Vein endothelial cell (primary cell): ENCODE data around the gene LDHA. TPM values are rescaled to one million over a fixed set of nuclear protein-coding genes. Genes with fewer than 3 reads are reported as not detected.

Source experiments
- small RNA-seq: library from RNA; depleted of rRNA; stranded (forward); fragments of <200 nt; gene quantifications from one replicate; pipeline ENCODE3, GENCODE V24; 2012
- total RNA-seq: library from RNA; depleted of rRNA; stranded (reverse); fragments of >200 nt; gene quantifications from 2 replicates; pipeline ENCODE4 v1.2.3, GENCODE V29; 2012

The LDHA gene
- total RNA-seq: 504 and 559 TPM in 2 replicates

DNA sequence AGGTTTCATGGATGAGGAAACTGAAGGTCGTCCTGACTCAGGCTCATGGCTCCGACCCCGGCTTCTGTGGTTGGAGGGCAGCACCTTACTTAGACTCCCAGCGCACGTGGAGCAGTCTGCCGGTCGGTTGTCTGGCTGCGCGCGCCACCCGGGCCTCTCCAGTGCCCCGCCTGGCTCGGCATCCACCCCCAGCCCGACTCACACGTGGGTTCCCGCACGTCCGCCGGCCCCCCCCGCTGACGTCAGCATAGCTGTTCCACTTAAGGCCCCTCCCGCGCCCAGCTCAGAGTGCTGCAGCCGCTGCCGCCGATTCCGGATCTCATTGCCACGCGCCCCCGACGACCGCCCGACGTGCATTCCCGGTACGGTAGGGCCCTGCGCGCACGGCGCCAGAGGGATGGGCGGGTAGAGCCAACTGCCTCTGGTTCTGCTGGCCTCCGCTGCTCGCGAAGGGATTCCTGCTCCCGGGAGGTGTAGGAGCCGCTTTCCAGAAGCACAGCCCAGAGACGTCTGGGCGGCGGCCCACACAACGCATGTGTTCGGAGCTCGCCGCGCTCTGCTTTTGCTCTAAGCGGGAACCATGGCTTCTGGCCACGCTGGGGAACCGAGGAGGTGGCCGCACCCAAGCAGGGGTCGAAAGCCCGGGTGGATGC lies at the start of gene LDHA:
Gene LDHA (plus strand): TSS at position 289 of the 653 bp plus-strand sequence. CDS start 2,280 bp downstream, outside the sequence.

DNA sequence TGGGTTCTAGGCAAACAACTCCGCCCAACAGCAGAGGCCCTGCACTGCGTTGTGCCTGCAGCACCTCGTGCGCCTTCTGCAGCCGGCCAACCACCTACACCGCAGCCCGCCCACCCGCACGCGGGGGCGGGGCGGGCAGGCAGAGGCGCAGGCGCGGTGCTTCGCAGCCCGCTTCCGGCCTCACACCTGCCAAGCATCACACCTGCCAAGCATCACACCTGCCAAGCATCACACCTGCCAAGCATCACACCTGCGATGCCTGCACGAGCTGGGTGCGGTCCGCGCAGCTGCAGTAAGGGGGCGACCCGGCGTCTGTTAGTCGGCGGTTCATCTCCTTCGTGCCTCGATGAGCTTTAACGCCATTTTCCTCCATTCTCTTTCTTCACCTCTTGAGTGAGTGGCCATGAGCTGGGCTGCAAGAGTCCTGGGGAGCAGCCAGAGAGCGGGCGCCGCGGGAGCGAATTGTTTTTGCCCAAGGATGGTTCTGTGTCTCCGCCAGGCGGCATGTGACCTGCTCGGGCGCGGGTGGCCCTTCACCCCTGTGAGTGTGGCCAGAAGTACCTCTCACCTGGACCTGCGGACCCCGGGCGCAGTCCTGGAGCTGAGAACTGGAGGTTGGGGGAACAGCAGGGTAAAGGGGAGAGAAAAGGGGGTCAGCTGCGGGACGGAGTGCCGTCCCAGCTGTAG lies 61.5 kb downstream of the LDHA start, which contains the start of gene LDHAL6A:
Gene LDHAL6A (plus strand): TSS at position 171 of the 687 bp plus-strand sequence. CDS start 825 bp downstream, outside the sequence.

Small RNA genes within 50 kb of the gene (small RNA-seq; reads per million reads assigned to genes)
- gene MIR3159: 0.74 reads per million, percentile 47 among the genes with 10 or more reads in this experiment

Other genes starting within 250 kb of the LDHA start
- gene MRGPRX4, start 221.7 kb upstream of the LDHA start, total RNA-seq: not detected in 2 replicates
- not detected in 2 replicates for gene SAA4, start 157.8 kb upstream of the LDHA start, total RNA-seq
- not detected in 2 replicates for gene SAA2, start 145.9 kb upstream of the LDHA start, total RNA-seq
- not detected in 2 replicates for gene SAA1, start 128.3 kb upstream of the LDHA start, total RNA-seq
- gene HPS5, start 72.4 kb upstream of the LDHA start, total RNA-seq: 22.9 and 25.1 TPM in 2 replicates
- gene GTF2H1, start 72.0 kb upstream of the LDHA start, total RNA-seq: 67.9 and 85.9 TPM in 2 replicates
- not detected in 2 replicates for gene LDHC, start 17.8 kb downstream of the LDHA start, total RNA-seq
- gene LDHAL6A, start 61.3 kb downstream of the LDHA start, total RNA-seq: not detected in 2 replicates
- gene TSG101, start 132.4 kb downstream of the LDHA start, total RNA-seq: 56.8 and 73.5 TPM in 2 replicates
- 23.8 and 25.7 TPM in 2 replicates for gene UEVLD, start 194.2 kb downstream of the LDHA start, total RNA-seq
- gene MISFA, start 205.2 kb downstream of the LDHA start, total RNA-seq: 2.9 TPM in 1 of 2 replicates, not detected in the other
- gene SPTY2D1, start 239.8 kb downstream of the LDHA start, total RNA-seq: 19.9 and 26.0 TPM in 2 replicates